Uterus (tissue), 2 donors: ENCODE results near the gene GAPVD1.

ENCODE experiments used
- CTCF ChIP-seq, 4 experiments: fragments of 200-600 bp in 2 of 4; fragments of 450-650 bp in 2 of 4; sonication (generic) in 2 of 4; IDR thresholded peaks; one replicate each; pipeline ENCODE4 v1.5.1; 2016 to 2019; ENCODE audit warnings: antibody characterized with exemption in 4 of 4, mild to moderate bottlenecking in 2 of 4, moderate library complexity in 1 of 4
- POLR2A ChIP-seq, 2 donors: fragments of 450-650 bp; IDR thresholded peaks; one replicate each; pipeline ENCODE4 v1.6.1; 2016; ENCODE audit warnings: antibody characterized with exemption in 2 of 2, mild to moderate bottlenecking in 1 of 2, moderate library complexity in 1 of 2

- TF ChIP-seq CTCF (IDR thresholded peaks at IDR 0.05): no peak
- TF ChIP-seq POLR2A (IDR thresholded peaks at IDR 0.05): no peak
These were observed 148.9 kb downstream of the GAPVD1 start for GRCh38 chr9:125410522-125410894.
